ENCODE results near the gene CFAP74.
A peak's percentile ranks its signal among the peaks of the same experiment; 100 is the strongest.

CFAP74 gene

GRCh38 chr1:1880617-1881312 is 122.8 kb downstream of the CFAP74 start:
- Mint-ChIP-seq H3K27me3 (no peaks in the 10 kb centered on the region), H3K36me3 (peaks cover 35% of the 10 kb centered on the region), H3K27ac (no peak overlapping the region), H3K9me3 (no peaks in the 10 kb centered on the region), H3K4me3 (no peak overlapping the region), H3K4me1 (peaks cover 47% of the 10 kb centered on the region)
- DNase-seq, result no peak
- CTCF ChIA-PET, result no interaction called here

GRCh38 chr1:1879942-1880341 is 123.6 kb downstream of the CFAP74 start:
- DNase-seq, result no peak
- no peak overlapping the region for H3K4me3 Mint-ChIP-seq
- no peaks in the 10 kb centered on the region for H3K9me3 Mint-ChIP-seq
- peaks cover 47% of the 10 kb centered on the region for H3K4me1 Mint-ChIP-seq
- peaks cover 38% of the 10 kb centered on the region for H3K36me3 Mint-ChIP-seq
- CTCF ChIA-PET, result no interaction called here
- H3K27ac Mint-ChIP-seq, result no peak overlapping the region
- no peaks in the 10 kb centered on the region for H3K27me3 Mint-ChIP-seq

- no peak overlapping the region for H3K4me3 Mint-ChIP-seq
- H3K9me3 Mint-ChIP-seq, result no peaks in the 10 kb centered on the region
- H3K36me3 Mint-ChIP-seq, result peaks cover 39% of the 10 kb centered on the region
- CTCF ChIA-PET, result no interaction called here
- no peaks in the 10 kb centered on the region for H3K27me3 Mint-ChIP-seq
- H3K4me1 Mint-ChIP-seq, result peaks cover 36% of the 10 kb centered on the region
- no peak for DNase-seq
- H3K27ac Mint-ChIP-seq, result no peak overlapping the region
Observed at GRCh38 chr1:1877865-1878436, 125.6 kb downstream of the CFAP74 start.

- H3K4me1 Mint-ChIP-seq, result peaks cover 39% of the 10 kb centered on the region
- H3K36me3 Mint-ChIP-seq, result peaks cover 44% of the 10 kb centered on the region
- no peak overlapping the region for H3K4me3 Mint-ChIP-seq
Observed at GRCh38 chr1:1876335-1876930, 127.2 kb downstream of the CFAP74 start.

GRCh38 chr1:1875932-1876331 is 127.7 kb downstream of the CFAP74 start:
- no peaks in the 10 kb centered on the region for H3K9me3 Mint-ChIP-seq
- peaks cover 45% of the 10 kb centered on the region for H3K36me3 Mint-ChIP-seq
- H3K4me3 Mint-ChIP-seq, result no peak overlapping the region
- H3K27me3 Mint-ChIP-seq, result no peaks in the 10 kb centered on the region
- CTCF ChIA-PET, result no interaction called here
- H3K27ac Mint-ChIP-seq, result peak overlapping the region; percentile 19
- peaks cover 39% of the 10 kb centered on the region for H3K4me1 Mint-ChIP-seq
- no peak for DNase-seq

More at GRCh38 chr1:1876335-1876930, 127.2 kb downstream of the CFAP74 start:
- Mint-ChIP-seq H3K9me3 (no peaks in the 10 kb centered on the region), H3K27me3 (no peaks in the 10 kb centered on the region), H3K27ac (peak overlapping the region; percentile 61)
- no peak for DNase-seq
- CTCF ChIA-PET, result interaction anchor here (0.7 kb wide), 1 partner anchor 12 kb away, joined by 3 read pairs; no protein-coding TSS in a partner anchor

- Mint-ChIP-seq H3K4me3 (no peak overlapping the region), H3K4me1 (peaks cover 37% of the 10 kb centered on the region), H3K9me3 (no peaks in the 10 kb centered on the region), H3K27ac (no peak overlapping the region), H3K36me3 (peaks cover 45% of the 10 kb centered on the region), H3K27me3 (no peaks in the 10 kb centered on the region)
- CTCF ChIA-PET, result no interaction called here
- no peak for DNase-seq
Observed at GRCh38 chr1:1874901-1875300, 128.7 kb downstream of the CFAP74 start.

- Mint-ChIP-seq H3K9me3 (no peaks in the 10 kb centered on the region), H3K4me3 (no peak overlapping the region), H3K27ac (peak overlapping the region; percentile 28), H3K36me3 (peaks cover 42% of the 10 kb centered on the region), H3K27me3 (no peaks in the 10 kb centered on the region), H3K4me1 (peaks cover 34% of the 10 kb centered on the region)
- DNase-seq, result no peak
- CTCF ChIA-PET, result no interaction called here
Observed at GRCh38 chr1:1873186-1873585, 130.4 kb downstream of the CFAP74 start.

- peaks cover 29% of the 10 kb centered on the region for H3K4me1 Mint-ChIP-seq
- no peak overlapping the region for H3K4me3 Mint-ChIP-seq
- peaks cover 41% of the 10 kb centered on the region for H3K36me3 Mint-ChIP-seq
- no peaks in the 10 kb centered on the region for H3K9me3 Mint-ChIP-seq
- no peak overlapping the region for H3K27ac Mint-ChIP-seq
- H3K27me3 Mint-ChIP-seq, result no peaks in the 10 kb centered on the region
- DNase-seq, result no peak
- CTCF ChIA-PET, result no interaction called here
Observed at GRCh38 chr1:1872329-1872994, 131.1 kb downstream of the CFAP74 start.

Measured in activated naive CD4-positive, alpha-beta T cell treated with anti-CD3 and anti-CD28 coated beads, Interleukin-2, amount 10 ng/mL, durations not matched to agents 7 days and 5 days (primary cell).